Activated naive CD4-positive, alpha-beta T cell treated with anti-CD3 and anti-CD28 coated beads, Interleukin-2, amount 10 ng/mL, durations not matched to agents 7 days and 5 days (primary cell): ENCODE measurements around the gene FSTL1.

ENCODE experiments used
- CTCF ChIA-PET: fragments of 350-600 bp; sonication (Branson Sonifier 250); formaldehyde crosslinking; loops from one replicate; lab custom pipeline; 2021; ENCODE audit warnings: antibody characterized with exemption; lab: Charles Lee
- DNase-seq: peaks from one replicate; pipeline ENCODE4 v3.0.0-alpha.2; 2020
- H3K27ac Mint-ChIP-seq: one replicate; pipeline ENCODE4 v1.8.0; 2021; ENCODE audit warnings: mild to moderate bottlenecking, moderate library complexity, mixed read lengths
- H3K27me3 Mint-ChIP-seq: one replicate; pipeline ENCODE4 v1.8.0; 2021; ENCODE audit warnings: mild to moderate bottlenecking, mixed read lengths
- H3K36me3 Mint-ChIP-seq: one replicate; pipeline ENCODE4 v1.8.0; 2021; ENCODE audit warnings: mixed read lengths
- H3K4me1 Mint-ChIP-seq: one replicate; pipeline ENCODE4 v1.8.0; 2021; ENCODE audit warnings: mixed read lengths
- H3K4me3 Mint-ChIP-seq: one replicate; pipeline ENCODE4 v1.8.0; 2021; ENCODE audit warnings: mild to moderate bottlenecking, moderate library complexity, mixed read lengths
- H3K9me3 Mint-ChIP-seq: one replicate; pipeline ENCODE4 v1.8.0; 2021; ENCODE audit warnings: mixed read lengths

Gene FSTL1

DNA sequence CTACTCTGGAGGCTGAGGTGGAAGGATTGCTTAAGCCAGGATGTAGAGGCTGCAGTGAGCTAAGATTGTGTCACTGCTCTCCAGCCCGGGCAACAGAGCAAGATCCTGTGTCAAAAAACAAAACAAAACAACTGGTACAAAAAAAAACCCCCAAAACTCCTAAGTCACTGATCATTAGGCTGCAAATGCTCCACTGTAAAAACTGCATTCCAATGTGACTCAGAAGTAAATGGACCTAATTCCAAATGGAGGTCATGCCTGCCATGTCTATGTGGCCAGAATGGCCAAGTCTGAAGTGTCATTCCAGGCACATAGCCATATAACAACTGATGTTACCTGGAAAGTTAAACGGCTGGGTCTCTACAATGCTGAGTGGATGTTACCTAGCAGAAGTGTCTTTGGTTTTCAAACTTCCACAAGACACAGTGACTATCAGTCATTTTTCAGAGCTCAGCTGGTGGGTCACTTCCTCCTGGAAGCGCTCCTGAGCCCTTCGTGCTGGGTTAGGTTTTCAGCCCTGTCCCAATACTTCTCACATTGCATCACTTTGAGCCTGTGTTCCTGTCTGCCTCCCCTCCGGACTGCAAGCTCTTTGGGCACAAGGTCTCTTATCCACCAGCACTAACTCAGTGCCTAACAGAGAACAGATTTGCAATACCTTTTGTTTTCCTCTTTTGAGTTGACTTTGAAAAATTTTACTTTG, 10.6 kb downstream of the FSTL1 start:
- H3K9me3 Mint-ChIP-seq: no peaks in the 10 kb centered on the region
- DNase-seq: no peak
- no peaks in the 10 kb centered on the region for H3K4me1 Mint-ChIP-seq
- H3K27me3 Mint-ChIP-seq: peaks cover 3% of the 10 kb centered on the region
- no peak overlapping the region for H3K27ac Mint-ChIP-seq
- H3K36me3 Mint-ChIP-seq: no peaks in the 10 kb centered on the region
- CTCF ChIA-PET: interaction anchor here (1.8 kb wide), 1 partner anchor 22 kb away, joined by 6 read pairs; no protein-coding TSS in a partner anchor
- H3K4me3 Mint-ChIP-seq: no peak overlapping the region

DNA sequence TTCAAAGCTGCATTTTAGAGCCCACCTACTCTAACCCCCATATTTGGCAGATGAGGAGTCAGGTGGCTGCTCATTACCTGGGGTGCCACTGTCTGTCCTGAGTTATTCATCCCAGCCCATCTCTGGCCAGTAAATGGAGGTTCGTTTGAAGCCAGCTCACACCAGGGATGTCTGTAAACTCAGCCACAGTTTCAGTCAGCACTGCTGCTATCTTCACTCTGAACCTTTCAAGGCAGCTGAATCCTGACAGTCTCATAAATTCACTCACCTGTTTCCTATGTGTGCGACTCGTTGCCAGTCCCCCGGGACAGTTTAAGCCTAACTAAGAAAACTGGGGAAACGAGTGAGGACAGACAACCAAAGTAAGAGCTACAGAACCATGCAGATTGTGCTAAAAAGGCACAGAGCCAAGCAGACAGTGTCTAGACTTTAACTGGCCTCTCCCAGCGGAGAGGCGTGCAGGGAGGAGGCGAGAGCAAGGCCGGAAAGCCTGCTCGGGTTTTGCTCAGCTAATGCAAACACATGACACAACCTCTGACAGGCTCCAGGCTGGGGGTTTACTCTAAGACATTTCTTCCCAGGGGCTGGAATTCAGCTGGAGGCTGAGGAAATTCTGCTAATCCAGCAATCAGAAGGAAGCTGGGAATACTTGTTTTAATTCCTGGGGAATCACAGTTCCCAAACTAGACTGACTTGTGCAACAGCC, 12.0 kb downstream of the FSTL1 start:
- H3K27ac Mint-ChIP-seq: no peak overlapping the region
- H3K27me3 Mint-ChIP-seq: peaks cover 4% of the 10 kb centered on the region
- no peak for DNase-seq
- no peaks in the 10 kb centered on the region for H3K36me3 Mint-ChIP-seq
- CTCF ChIA-PET: no interaction called here
- no peaks in the 10 kb centered on the region for H3K9me3 Mint-ChIP-seq
- H3K4me3 Mint-ChIP-seq: no peak overlapping the region
- H3K4me1 Mint-ChIP-seq: no peaks in the 10 kb centered on the region

GRCh38 chr3:120438216-120438615, 12.6 kb downstream of the FSTL1 start:
- Mint-ChIP-seq H3K4me3 (no peak overlapping the region), H3K9me3 (no peaks in the 10 kb centered on the region), H3K27me3 (peaks cover 4% of the 10 kb centered on the region), H3K4me1 (no peaks in the 10 kb centered on the region), H3K27ac (no peak overlapping the region), H3K36me3 (no peaks in the 10 kb centered on the region)
- CTCF ChIA-PET: no interaction called here
- DNase-seq: no peak

DNA sequence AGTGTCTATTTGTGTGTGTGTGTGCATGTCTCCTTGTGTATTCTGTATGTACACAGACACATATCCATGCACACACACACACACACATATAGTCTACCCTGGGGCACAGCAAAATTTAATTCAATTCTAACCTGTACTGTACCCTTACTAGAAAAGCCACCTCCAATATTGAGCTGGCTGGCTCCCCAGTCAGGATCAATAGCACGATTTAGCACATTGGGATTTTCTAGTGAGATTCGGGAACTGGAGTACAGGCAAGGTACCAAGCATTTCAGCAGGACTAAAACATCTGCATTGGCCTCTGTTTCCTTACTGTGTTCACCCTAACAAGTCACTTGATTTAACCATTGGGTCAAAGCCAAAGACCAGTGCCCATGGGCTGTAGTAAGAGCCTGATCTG, 13.2 kb downstream of the FSTL1 start:
- H3K36me3 Mint-ChIP-seq: no peaks in the 10 kb centered on the region
- no peak overlapping the region for H3K4me3 Mint-ChIP-seq
- H3K27ac Mint-ChIP-seq: no peak overlapping the region
- H3K27me3 Mint-ChIP-seq: peaks cover 4% of the 10 kb centered on the region
- no peaks in the 10 kb centered on the region for H3K4me1 Mint-ChIP-seq
- CTCF ChIA-PET: no interaction called here
- no peak for DNase-seq
- H3K9me3 Mint-ChIP-seq: no peaks in the 10 kb centered on the region

GRCh38 chr3:120436523-120437050, 14.2 kb downstream of the FSTL1 start:
- no peaks in the 10 kb centered on the region for H3K4me1 Mint-ChIP-seq
- DNase-seq: no peak
- no peak overlapping the region for H3K27ac Mint-ChIP-seq
- peaks cover 4% of the 10 kb centered on the region for H3K27me3 Mint-ChIP-seq
- no peak overlapping the region for H3K4me3 Mint-ChIP-seq
- H3K9me3 Mint-ChIP-seq: no peaks in the 10 kb centered on the region
- no peaks in the 10 kb centered on the region for H3K36me3 Mint-ChIP-seq
- CTCF ChIA-PET: interaction anchor here (0.9 kb wide), 1 partner anchor 19 kb away, joined by 3 read pairs; no protein-coding TSS in a partner anchor

DNA sequence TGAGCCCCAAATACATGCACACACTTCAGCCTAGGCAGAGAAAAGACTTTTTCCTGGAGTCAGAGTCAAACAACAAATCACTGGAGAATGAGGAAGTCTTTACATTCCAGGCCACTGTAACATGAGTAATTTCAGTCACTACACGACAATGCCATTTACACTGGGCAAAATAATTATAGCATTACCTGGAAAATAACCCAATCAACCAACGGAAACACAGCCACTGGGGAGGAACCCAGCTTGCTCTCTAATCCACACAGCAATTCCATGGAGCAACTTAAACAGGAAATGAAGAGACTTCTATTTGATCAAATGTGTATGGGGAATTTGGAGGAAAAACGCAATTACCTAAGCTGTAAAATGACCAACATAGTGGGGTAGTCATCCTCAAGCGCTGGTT, 15.2 kb downstream of the FSTL1 start:
- no peaks in the 10 kb centered on the region for H3K36me3 Mint-ChIP-seq
- no peaks in the 10 kb centered on the region for H3K9me3 Mint-ChIP-seq
- CTCF ChIA-PET: interaction anchor here (0.9 to 1.1 kb wide), 2 partner anchors 18 to 123 kb away, joined by 3 read pairs; no protein-coding TSS in a partner anchor
- peaks cover 4% of the 10 kb centered on the region for H3K27me3 Mint-ChIP-seq
- no peak for DNase-seq
- H3K4me1 Mint-ChIP-seq: no peaks in the 10 kb centered on the region
- H3K27ac Mint-ChIP-seq: no peak overlapping the region
- no peak overlapping the region for H3K4me3 Mint-ChIP-seq

DNA sequence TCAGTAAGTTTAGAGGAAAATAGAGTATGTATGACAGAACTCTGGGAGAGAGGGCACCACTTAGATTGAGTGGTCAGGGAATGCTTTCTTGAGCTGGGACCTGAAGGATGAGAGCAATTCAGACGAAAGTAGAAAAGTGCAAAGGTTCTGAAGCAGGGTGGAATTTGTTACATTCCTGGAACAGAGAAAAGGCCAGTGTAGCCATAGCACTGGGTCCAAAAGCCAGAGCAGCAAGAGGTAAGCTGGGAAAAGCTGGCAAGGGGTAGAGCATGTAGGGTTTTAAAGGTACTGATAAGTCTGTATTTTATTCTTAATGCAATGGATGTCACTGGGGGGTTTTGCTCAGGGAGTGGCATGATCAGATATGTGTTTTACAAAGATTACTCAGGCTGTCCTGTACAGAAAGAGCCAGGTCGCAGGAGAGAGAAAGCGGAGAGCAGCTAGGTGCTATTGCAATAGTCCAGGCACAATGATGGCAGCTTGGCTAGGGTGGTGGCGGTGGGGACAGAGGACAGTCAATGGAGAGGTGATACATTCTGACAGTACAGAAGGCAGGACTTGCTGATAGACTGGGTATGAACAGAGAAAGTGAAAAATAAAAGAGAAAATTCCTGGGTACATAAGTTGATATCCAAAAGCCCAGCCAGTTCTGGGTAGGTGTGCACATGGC, 17.0 kb downstream of the FSTL1 start:
- H3K9me3 Mint-ChIP-seq: no peaks in the 10 kb centered on the region
- no peaks in the 10 kb centered on the region for H3K36me3 Mint-ChIP-seq
- H3K4me1 Mint-ChIP-seq: no peaks in the 10 kb centered on the region
- H3K27ac Mint-ChIP-seq: no peak overlapping the region
- DNase-seq: no peak
- H3K27me3 Mint-ChIP-seq: peaks cover 8% of the 10 kb centered on the region
- no peak overlapping the region for H3K4me3 Mint-ChIP-seq
- CTCF ChIA-PET: interaction anchor here (0.6 kb wide), 1 partner anchor 134 kb away, joined by 3 read pairs; no protein-coding TSS in a partner anchor

- DNase-seq: no peak
- Mint-ChIP-seq H3K4me3 (no peak overlapping the region), H3K27ac (no peak overlapping the region), H3K4me1 (no peaks in the 10 kb centered on the region), H3K36me3 (no peaks in the 10 kb centered on the region), H3K9me3 (no peaks in the 10 kb centered on the region), H3K27me3 (peaks cover 9% of the 10 kb centered on the region)
- CTCF ChIA-PET: interaction anchor here (0.9 kb wide), 1 partner anchor 15 kb away, joined by 4 read pairs; no protein-coding TSS in a partner anchor
These were observed 18.5 kb downstream of the FSTL1 start for GRCh38 chr3:120432150-120432860.

GRCh38 chr3:120429921-120430361, 20.9 kb downstream of the FSTL1 start:
- DNase-seq: no peak
- H3K27me3 Mint-ChIP-seq: peaks cover 12% of the 10 kb centered on the region
- no peaks in the 10 kb centered on the region for H3K9me3 Mint-ChIP-seq
- no peak overlapping the region for H3K27ac Mint-ChIP-seq
- no peaks in the 10 kb centered on the region for H3K4me1 Mint-ChIP-seq
- CTCF ChIA-PET: no interaction called here
- no peaks in the 10 kb centered on the region for H3K36me3 Mint-ChIP-seq
- H3K4me3 Mint-ChIP-seq: no peak overlapping the region

DNA sequence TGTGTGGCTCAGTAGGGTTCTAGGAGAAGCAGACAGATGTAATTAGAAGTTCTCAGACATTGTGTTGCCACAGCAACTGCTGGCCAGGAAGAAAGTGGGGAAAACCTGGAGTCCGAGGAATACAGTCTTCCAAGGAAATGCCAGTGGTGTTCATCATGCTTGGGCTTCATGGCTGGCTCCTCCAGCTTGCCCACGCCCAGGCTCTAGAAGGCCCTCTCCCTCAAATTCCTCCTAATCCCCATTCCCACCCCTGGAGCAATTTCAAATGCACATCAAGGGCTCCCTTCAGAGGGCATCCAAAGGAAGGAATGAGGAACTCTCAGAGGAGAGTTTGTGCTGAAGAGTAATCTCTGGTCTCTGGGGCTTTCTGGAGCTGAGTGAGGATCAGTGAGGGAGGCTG, 21.9 kb downstream of the FSTL1 start:
- Mint-ChIP-seq H3K36me3 (no peaks in the 10 kb centered on the region), H3K4me1 (no peaks in the 10 kb centered on the region), H3K27ac (no peak overlapping the region), H3K4me3 (no peak overlapping the region), H3K27me3 (peaks cover 16% of the 10 kb centered on the region), H3K9me3 (no peaks in the 10 kb centered on the region)
- DNase-seq: no peak
- CTCF ChIA-PET: no interaction called here

DNA sequence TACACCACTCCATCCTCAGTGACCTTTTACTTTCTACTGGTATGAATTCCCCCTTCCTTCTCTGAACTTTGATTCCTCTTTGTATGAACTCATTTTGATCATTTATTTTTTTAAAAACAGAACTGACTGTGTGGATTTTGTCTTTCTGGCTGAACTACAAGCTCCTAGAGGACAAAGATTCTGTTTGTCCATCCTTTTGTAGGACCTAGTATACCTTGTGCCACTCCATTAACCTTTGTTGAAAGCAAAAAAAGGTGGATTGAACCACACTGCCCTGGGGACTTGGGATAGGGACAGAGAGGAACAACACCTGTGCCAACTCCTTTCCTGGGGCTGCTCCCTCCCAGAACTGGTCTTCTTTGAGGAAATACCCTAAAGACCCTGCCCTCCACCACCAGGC, 23.6 kb downstream of the FSTL1 start:
- DNase-seq: no peak
- H3K4me1 Mint-ChIP-seq: no peaks in the 10 kb centered on the region
- no peaks in the 10 kb centered on the region for H3K9me3 Mint-ChIP-seq
- CTCF ChIA-PET: no interaction called here
- H3K4me3 Mint-ChIP-seq: no peak overlapping the region
- H3K27me3 Mint-ChIP-seq: peaks cover 16% of the 10 kb centered on the region
- H3K36me3 Mint-ChIP-seq: no peaks in the 10 kb centered on the region
- no peak overlapping the region for H3K27ac Mint-ChIP-seq

- no peak for DNase-seq
- CTCF ChIA-PET: interaction anchor here (0.6 to 0.7 kb wide), 2 partner anchors 133 to 607 kb away, joined by 3 to 4 read pairs; no protein-coding TSS in a partner anchor
- Mint-ChIP-seq H3K4me1 (no peaks in the 10 kb centered on the region), H3K27ac (no peak overlapping the region), H3K4me3 (no peak overlapping the region), H3K27me3 (peaks cover 16% of the 10 kb centered on the region), H3K9me3 (no peaks in the 10 kb centered on the region), H3K36me3 (no peaks in the 10 kb centered on the region)
These were observed 25.1 kb downstream of the FSTL1 start for GRCh38 chr3:120425572-120426250.

DNA sequence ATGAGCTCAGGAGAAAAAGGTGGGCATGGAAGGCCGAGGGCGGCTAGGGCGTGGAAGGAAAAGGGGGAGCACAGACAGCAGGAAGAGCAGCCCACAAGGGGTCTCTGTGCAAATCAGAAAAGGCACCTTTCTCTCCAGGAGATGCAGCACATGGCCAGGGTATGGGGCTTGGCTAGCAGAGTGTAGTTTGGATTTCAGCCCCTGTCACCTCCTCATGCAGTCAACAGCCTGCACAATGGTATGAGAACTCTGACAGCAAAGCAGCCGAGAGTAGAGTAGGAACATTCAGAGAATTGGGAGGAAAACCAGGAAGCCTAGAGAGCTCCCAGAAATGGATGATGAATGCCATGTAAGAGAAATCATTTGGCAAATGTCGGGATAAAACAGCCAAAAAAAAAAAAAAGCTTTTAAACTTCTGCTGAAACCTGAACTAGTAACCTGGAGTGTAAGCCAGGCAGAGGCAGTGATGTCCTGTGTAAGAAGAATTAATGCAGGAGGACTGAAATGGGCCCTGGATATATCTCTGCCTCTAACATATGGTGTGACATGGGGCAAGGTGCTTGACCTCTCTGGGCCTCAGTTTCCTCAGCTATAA, 25.7 kb downstream of the FSTL1 start:
- no peak overlapping the region for H3K4me3 Mint-ChIP-seq
- H3K4me1 Mint-ChIP-seq: no peaks in the 10 kb centered on the region
- no peak for DNase-seq
- CTCF ChIA-PET: interaction anchor here (0.6 to 1.1 kb wide), 3 partner anchors 9 to 607 kb away, joined by 3 to 4 read pairs (median 3); no protein-coding TSS in a partner anchor
- H3K9me3 Mint-ChIP-seq: no peaks in the 10 kb centered on the region
- no peak overlapping the region for H3K27ac Mint-ChIP-seq
- H3K27me3 Mint-ChIP-seq: peaks cover 16% of the 10 kb centered on the region
- H3K36me3 Mint-ChIP-seq: no peaks in the 10 kb centered on the region
